DND-41 (cell line): ENCODE results near the gene DYRK1A.

ENCODE experiments used
- ATAC-seq: fragments of 200-7000 bp; cut with Tn5 transposase; 3 replicates; pipeline ENCODE4 v1.9.1; 2021; ENCODE audit warnings: low read depth; ENCODE audit not compliant: insufficient read depth
- DNase-seq: peaks from one replicate; pipeline ENCODE4 v3.0.0-alpha.2; 2020
- H2AFZ ChIP-seq: 2 replicates; pipeline ENCODE4 v1.6.0; 2012; ENCODE audit warnings: low read depth, low read length
- H3K27ac ChIP-seq: 2 replicates; pipeline ENCODE4 v1.5.1; 2012; ENCODE audit warnings: low read length, inconsistent platforms
- H3K27me3 ChIP-seq: fragments of 200-600 bp; sonication (generic); 2 replicates; pipeline ENCODE4 v1.6.0; 2012; ENCODE audit warnings: low read length, mild to moderate bottlenecking, inconsistent platforms; ENCODE audit not compliant: insufficient read depth, poor library complexity
- H3K36me3 ChIP-seq: 2 replicates; pipeline ENCODE4 v1.5.1; 2012; ENCODE audit warnings: low read length, inconsistent platforms; ENCODE audit not compliant: insufficient read depth
- H3K4me1 ChIP-seq: 2 replicates; pipeline ENCODE4 v1.5.1; 2012; ENCODE audit warnings: mild to moderate bottlenecking, low read length; ENCODE audit not compliant: insufficient read depth
- H3K4me2 ChIP-seq: 2 replicates; pipeline ENCODE4 v1.6.0; 2012; ENCODE audit warnings: mild to moderate bottlenecking, moderate library complexity, low read length, inconsistent platforms; ENCODE audit not compliant: insufficient read depth
- H3K4me3 ChIP-seq, 2 experiments: fragments of 200-600 bp in 1 of 2; shearing (Covaris generic) in 1 of 2; 2 replicates each; pipeline ENCODE4 v1.5.1; 2012 to 2016; ENCODE audit warnings: inconsistent platforms in 2 of 2, low read length in 2 of 2, mild to moderate bottlenecking in 2 of 2, low read depth in 1 of 2, moderate library complexity in 1 of 2
- H3K79me2 ChIP-seq: 2 replicates; pipeline ENCODE4 v1.6.0; 2012; ENCODE audit warnings: low read length, inconsistent platforms; ENCODE audit not compliant: insufficient read depth
- H3K9ac ChIP-seq: 2 replicates; pipeline ENCODE4 v1.6.0; 2012; ENCODE audit warnings: low read depth, mild to moderate bottlenecking, inconsistent platforms, low read length, moderate library complexity
- H3K9me3 ChIP-seq: 2 replicates; pipeline ENCODE4 v1.5.1; 2012; ENCODE audit warnings: low read length, moderate library complexity, mild to moderate bottlenecking, inconsistent platforms; ENCODE audit not compliant: insufficient read depth, severe bottlenecking
- H4K20me1 ChIP-seq: 2 replicates; pipeline ENCODE4 v1.6.0; 2012; ENCODE audit warnings: low read length; ENCODE audit not compliant: insufficient read depth
- EZH2 ChIP-seq: IDR thresholded peaks from 3 replicates; pipeline ENCODE4 v1.6.1; 2012; ENCODE audit warnings: borderline replicate concordance, low read depth, mild to moderate bottlenecking, moderate library complexity, low read length, inconsistent platforms; ENCODE audit not compliant: severe bottlenecking
- TF ChIP-seq, protein P1 (sequence below): IDR thresholded peaks from 2 replicates; pipeline ENCODE4 v1.5.1; 2012; ENCODE audit warnings: borderline replicate concordance, low read length, moderate library complexity, mild to moderate bottlenecking; ENCODE audit not compliant: poor library complexity, severe bottlenecking; ENCODE audit errors: extremely low read depth

DYRK1A gene

GRCh38 chr21:37450445-37450941 lies 83.9 kb downstream of the DYRK1A start:
- TF ChIP-seq, protein P1, sequence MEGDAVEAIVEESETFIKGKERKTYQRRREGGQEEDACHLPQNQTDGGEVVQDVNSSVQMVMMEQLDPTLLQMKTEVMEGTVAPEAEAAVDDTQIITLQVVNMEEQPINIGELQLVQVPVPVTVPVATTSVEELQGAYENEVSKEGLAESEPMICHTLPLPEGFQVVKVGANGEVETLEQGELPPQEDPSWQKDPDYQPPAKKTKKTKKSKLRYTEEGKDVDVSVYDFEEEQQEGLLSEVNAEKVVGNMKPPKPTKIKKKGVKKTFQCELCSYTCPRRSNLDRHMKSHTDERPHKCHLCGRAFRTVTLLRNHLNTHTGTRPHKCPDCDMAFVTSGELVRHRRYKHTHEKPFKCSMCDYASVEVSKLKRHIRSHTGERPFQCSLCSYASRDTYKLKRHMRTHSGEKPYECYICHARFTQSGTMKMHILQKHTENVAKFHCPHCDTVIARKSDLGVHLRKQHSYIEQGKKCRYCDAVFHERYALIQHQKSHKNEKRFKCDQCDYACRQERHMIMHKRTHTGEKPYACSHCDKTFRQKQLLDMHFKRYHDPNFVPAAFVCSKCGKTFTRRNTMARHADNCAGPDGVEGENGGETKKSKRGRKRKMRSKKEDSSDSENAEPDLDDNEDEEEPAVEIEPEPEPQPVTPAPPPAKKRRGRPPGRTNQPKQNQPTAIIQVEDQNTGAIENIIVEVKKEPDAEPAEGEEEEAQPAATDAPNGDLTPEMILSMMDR, result no peak
- H3K4me1 ChIP-seq, result no peaks in the 10 kb centered on the region
- H3K9ac ChIP-seq, result no peak overlapping the region
- H3K4me3 ChIP-seq, result no peak overlapping the region
- no peak overlapping the region for H3K27ac ChIP-seq
- H3K79me2 ChIP-seq, result peaks cover 100% of the 10 kb centered on the region
- no peak overlapping the region for H3K4me2 ChIP-seq
- H3K27me3 ChIP-seq, result no peaks in the 10 kb centered on the region
- ATAC-seq, result no peak
- H2AFZ ChIP-seq, result no peak overlapping the region
- H4K20me1 ChIP-seq, result peaks cover 78% of the 10 kb centered on the region
- no peaks in the 10 kb centered on the region for H3K9me3 ChIP-seq
- DNase-seq, result no peak
- peaks cover 45% of the 10 kb centered on the region for H3K36me3 ChIP-seq

DNA sequence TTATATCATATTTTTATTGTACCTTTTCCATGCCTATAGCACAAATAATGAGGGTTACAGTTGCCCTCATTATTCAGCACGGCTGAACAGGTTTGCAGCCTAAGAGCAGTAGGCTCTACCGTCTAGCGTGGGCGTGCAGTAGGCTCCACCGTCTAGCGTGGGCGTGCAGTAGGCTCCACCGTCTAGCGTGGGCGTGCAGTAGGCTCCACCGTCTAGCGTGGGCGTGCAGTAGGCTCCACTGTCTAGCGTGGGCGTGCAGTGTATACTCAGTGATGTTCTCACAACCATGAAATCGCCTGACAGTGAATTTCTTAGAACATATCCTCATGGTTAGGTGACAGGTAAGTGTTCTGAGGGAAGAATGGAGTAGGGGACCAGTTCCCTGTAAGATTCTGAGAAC lies 84.9 kb downstream of the DYRK1A start:
- H3K4me3 ChIP-seq, result no peak overlapping the region
- H4K20me1 ChIP-seq, result peaks cover 78% of the 10 kb centered on the region
- H3K4me2 ChIP-seq, result no peak overlapping the region
- peaks cover 100% of the 10 kb centered on the region for H3K79me2 ChIP-seq
- ATAC-seq (no peak), DNase-seq (no peak)
- no peak overlapping the region for H3K27ac ChIP-seq
- no peak overlapping the region for H3K9ac ChIP-seq
- TF ChIP-seq, protein P1, result no peak
- no peak for TF ChIP-seq EZH2
- H3K36me3 ChIP-seq, result peaks cover 46% of the 10 kb centered on the region
- no peaks in the 10 kb centered on the region for H3K9me3 ChIP-seq
- H3K27me3 ChIP-seq, result no peaks in the 10 kb centered on the region
- no peaks in the 10 kb centered on the region for H3K4me1 ChIP-seq
- H2AFZ ChIP-seq, result no peak overlapping the region

DNA sequence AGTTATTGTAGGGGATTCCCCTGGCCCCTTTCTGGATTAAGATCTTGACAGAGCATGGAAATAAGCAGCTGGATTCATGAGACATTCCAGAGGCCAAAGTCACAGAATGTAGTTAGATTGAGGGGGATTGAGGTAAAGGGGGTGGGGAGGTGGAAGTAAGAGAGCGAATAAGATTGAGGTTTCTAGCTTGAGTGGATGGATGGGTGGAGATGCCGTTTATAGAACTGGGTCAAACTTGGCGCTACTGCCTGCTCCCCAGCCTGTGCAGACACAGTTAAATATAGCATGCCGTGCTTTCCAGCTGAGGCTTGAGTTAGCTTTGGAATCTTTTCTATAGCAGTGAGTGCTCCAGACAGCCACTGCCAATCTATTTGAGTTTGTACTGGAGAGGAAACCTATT lies 85.7 kb downstream of the DYRK1A start:
- H3K4me2 ChIP-seq, result no peak overlapping the region
- H3K9ac ChIP-seq, result no peak overlapping the region
- no peak for DNase-seq
- H4K20me1 ChIP-seq, result peaks cover 77% of the 10 kb centered on the region
- no peak for ATAC-seq
- H3K36me3 ChIP-seq, result peaks cover 46% of the 10 kb centered on the region
- no peaks in the 10 kb centered on the region for H3K9me3 ChIP-seq
- H3K27ac ChIP-seq, result no peak overlapping the region
- no peaks in the 10 kb centered on the region for H3K27me3 ChIP-seq
- peaks cover 100% of the 10 kb centered on the region for H3K79me2 ChIP-seq
- no peak overlapping the region for H2AFZ ChIP-seq
- H3K4me3 ChIP-seq, result no peak overlapping the region
- H3K4me1 ChIP-seq, result no peaks in the 10 kb centered on the region
- TF ChIP-seq EZH2, result no peak
- TF ChIP-seq, protein P1, result no peak

- Histone ChIP-seq H2AFZ (no peak overlapping the region), H3K27me3 (no peaks in the 10 kb centered on the region), H4K20me1 (peaks cover 82% of the 10 kb centered on the region), H3K9me3 (no peaks in the 10 kb centered on the region), H3K36me3 (peaks cover 47% of the 10 kb centered on the region), H3K4me3 (no peak overlapping the region), H3K79me2 (peaks cover 100% of the 10 kb centered on the region), H3K4me1 (no peaks in the 10 kb centered on the region), H3K27ac (no peak overlapping the region), H3K9ac (no peak overlapping the region), H3K4me2 (no peak overlapping the region)
- no peak for DNase-seq
- ATAC-seq, result no peak
- TF ChIP-seq EZH2, result no peak
- TF ChIP-seq, protein P1, result no peak
Observed at GRCh38 chr21:37453350-37453749, 86.8 kb downstream of the DYRK1A start.
